NCI-H2171 (cell line): ENCODE data around the gene MYO18A.
"Not testable (repeated sequence)": the region's sequence is repeated elsewhere in the genome, so short reads cannot be mapped to it uniquely, and the experiment has no call there.

Experiments used
- DNase-seq: peaks from one replicate; lab custom pipeline; 2025; lab: John Stamatoyannopoulos, UW

The MYO18A gene

DNA sequence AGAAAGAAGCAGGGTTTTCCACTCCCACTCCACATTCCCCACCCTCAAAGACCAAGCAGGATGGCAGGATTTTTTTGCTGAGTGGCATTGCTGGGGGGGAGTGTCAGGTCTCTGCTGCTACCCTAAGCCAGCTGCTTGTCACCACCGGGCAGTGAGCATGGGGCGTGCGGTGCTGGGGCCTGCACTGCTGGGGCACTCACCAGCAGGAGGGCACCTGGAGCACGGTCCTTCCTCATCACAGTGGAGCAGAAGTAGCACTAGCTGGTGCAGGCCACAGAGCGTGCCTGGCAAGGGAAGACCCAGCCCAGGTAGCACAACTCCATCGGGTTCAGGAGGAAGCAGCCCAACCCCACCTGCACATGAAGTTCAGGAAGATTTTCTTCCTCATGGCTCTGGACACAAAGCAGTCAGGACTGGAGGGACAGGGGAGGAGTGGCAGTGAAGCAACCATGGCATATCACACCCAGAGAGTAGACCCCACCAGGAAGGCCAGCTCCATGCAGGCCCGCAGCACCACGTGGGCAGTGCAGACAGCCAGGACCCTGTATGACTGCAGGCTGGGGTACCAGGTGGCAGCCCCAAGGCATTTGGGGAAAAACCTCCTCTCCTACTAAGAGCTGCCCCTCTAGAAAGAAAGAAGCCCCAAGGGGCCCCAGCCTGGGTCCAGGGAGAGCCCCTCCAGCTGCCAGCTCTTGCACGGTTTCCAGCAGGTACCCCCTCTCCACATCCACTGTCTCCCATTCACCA is 16.7 kb upstream of the MYO18A start:
- no peak for DNase-seq

DNA sequence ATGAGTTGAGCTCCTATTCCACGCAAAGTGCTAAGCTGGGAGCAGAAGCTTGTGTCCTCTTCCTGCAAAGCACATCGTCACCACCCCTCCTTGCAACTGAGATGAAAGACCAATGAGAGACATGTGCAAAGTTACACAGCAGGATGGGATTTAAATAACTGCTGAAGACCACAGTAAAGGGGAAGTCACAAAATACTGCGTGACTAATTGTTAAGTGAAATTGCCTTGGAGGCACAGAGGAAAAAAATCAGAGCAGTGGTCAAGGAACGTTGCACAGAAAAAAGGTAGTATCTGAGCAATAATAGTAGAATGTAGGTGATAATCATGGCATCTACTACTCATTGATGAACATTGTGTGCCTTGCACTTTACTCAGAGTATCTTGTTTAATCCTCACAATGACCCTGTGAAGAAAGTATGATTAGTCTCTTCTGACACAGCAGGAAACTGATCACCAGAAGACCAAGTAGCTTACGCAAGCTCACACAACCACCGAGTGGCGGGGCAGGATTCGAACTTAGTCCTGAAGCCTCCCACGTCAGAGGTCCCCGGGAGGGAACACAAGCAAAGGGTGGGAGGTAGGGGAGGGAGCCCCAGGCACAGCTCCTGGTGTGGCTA is 15.4 kb upstream of the MYO18A start:
- DNase-seq, result no peak

DNA sequence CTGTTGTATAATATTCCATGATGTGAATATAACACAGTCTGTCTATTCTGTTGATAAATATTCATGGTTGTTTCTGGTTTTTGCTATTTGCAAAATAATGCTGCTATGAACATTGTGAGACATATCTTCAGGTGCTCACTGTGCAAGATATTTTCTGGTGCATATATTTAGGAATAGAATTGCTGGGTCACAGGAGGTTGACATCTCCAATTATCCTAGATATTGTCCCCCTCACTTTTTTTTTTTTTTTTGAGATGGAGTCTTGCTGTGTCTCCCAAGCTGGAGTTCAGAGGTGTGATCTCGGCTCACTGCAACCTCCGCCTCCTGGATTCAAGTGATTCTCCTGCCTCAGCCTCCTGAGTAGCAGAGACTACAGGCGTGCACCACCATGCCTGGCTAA is 14.5 kb upstream of the MYO18A start:
- no peak for DNase-seq

DNA sequence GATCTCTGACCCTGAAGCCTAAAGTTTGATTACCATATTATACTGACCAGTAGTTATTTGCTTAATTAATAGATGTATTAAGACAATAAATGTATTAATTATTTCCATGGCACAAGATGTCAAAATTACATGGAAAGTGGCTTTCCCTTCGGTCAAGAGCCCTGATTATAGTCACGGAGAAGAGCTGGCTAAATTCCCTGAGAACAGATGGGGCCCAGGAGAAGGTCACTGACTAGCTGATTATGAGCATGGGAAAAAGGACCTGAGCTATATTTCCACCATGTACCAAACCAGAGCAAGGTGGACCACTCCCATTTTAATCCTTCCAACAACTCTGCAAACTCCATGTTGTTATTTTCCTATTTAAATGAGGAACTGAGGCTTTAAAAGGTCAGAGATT is 12.9 kb upstream of the MYO18A start:
- DNase-seq, result no peak

DNA sequence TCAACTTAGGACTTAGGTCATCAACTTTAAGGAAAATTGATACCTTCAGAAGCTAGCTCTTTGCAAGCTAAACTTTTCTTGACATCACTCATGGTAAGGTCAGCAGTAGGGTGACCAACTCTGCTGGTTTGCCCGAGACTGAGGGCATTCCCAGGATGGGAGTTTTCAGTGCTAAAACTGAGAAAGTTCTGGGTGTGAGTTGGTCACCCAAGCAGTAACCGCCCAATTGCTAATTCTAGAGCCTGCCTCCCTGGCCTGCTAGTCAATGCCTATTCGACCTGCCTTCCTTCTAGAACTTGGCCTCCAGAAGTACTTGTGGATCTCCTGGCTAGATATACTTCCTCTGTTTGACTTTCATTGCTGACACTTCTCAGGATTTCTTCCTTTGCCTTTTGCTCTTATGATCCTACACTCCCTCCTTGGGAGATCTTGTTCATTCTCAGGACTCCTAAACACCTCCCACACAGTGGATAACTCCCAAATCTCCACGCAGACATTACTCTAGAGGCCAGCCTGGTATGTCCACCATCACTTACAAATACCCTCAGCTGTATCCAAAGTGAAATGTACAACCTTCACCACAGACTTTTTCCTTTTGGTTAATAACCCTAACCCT is 10.5 kb upstream of the MYO18A start:
- DNase-seq, result no peak

DNA sequence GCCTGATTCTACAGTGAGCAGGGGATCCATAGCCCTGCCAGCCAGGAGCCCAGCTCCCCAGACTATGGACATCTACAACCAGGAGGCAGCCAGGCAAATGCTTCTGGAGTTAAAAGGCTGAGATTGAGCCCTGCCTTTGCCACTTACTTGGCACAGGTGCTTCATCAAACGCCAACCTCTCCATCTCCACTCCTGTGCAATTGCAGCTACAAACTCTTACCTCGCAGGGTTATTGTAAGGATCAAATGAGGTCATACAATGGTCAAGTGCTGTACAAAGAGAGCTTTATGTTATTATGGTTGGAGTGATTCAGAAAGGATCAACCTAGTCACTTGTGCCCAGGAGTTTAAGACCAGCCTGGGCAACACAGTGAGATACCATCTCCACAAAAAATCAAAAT is 9.8 kb upstream of the MYO18A start:
- DNase-seq, result no peak

DNA sequence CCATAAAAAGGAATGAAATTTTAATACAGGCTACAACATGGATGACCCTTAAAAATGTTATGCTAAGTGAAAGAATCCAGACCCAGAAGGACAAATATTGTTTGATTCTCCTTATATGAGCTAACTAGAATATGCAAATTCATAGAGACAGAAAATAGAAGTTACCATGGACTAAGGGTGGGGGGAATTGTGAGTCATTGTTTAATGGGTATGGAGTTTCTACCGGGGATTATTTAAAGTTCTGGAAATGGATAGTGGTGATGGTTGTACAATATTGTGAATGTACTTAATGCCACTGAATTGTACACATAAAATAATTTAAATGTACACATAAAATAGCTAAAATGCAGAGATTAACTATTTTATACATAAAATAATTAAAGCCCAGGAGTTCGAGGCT is 9.2 kb upstream of the MYO18A start:
- no peak for DNase-seq

DNA sequence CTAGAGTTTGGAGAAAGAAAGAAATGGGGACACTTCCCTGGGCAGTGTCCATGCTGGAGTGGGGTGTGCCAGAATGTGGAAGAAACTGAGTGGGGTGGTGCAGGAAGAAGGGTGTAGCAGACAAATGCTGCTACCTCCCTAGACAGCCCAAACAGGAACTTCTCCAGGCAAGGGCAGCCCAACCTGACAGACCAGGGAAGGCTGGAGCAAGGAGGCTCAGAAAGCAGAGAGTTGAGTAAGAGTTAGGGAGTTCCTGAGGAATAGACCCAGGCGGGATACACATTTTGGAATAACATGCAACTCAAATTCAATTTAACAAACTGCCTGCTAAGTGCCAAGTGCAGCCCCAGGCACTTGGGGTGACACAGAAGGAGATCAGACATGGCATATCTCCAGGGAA is 1.0 kb upstream of the MYO18A start:
- DNase-seq, result no peak

DNA sequence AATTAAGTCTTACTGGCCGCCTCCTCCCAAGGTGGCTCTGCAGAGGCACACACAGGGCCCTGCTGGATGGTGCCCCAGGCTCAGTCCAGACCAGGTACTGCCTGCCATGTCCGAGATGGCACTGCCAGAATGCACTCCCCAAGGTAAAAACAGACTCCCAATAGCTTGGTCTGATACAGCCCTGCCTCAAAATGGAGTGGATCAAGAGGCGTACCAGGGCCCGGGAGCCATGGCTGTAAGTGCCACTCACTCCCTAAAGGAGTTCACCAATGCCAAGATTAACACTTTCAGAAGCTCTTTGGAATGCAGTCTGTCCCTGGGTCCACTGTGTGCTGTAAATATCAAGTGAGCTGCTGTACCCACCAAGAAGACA is 576 bp upstream of the MYO18A start:
- no peak for DNase-seq

DNA sequence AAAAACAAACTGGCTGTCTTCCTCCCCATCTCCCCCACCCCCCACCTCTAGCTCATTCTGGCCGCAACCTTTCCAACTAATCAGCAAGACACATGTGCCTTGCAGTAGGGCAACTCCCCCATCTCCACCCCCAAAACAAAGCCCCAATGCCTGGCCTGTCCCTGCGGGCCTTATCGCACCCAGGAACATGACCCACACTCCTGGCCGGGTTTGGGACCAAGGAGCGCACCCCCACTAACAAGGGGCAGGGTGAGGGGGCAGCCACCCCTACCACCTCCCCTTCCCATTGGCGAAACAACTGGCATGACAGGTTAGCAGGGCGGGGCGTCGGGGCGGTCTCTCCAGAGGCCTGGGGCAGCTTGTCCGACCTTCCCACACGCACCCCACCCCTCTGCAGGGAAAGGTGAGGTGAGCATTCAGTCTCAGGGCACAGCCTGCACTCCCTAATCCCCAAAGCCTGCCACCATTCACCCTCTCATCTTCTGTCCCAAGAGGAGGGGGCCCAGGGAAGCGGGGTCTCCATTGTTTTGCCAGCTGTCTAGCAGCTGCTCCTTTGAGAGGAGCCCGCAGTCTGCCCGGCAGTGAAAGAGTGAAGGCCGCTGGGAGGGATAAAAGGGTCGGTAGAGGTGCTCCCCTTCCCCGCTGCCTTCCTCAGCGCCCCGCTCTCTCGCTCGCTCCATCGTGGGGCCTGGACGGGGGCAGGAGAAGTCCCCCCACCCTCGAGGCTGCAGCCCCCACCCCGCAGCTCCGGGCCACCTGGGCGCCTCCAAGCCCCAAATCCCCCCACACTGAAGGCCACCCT is 765 bp downstream of the MYO18A start:
- DNase-seq, result peak; percentile 62

DNA sequence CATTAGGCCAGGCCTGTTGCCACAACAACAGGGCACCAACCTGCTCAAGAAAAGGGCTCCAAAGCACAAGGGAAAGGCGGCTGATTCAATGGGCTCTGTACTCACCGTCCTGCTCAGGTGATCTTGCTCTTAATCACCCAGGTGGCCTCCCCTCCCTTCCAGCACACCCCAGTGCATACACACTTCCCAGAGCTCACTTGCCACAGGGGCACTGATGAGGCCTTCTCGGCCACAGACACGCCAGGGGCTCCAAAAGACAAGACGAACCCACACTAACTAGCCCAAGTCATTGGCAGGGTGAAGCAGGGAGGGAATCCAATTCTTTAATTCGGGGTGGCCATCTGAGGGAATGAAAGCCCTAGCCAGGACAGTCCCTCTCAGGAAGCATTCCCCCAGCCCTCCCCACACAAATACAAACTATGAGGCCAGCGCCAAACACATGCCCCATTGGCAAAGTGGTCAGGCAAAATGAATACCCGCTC is 1.4 kb downstream of the MYO18A start:
- DNase-seq, result no peak

DNA sequence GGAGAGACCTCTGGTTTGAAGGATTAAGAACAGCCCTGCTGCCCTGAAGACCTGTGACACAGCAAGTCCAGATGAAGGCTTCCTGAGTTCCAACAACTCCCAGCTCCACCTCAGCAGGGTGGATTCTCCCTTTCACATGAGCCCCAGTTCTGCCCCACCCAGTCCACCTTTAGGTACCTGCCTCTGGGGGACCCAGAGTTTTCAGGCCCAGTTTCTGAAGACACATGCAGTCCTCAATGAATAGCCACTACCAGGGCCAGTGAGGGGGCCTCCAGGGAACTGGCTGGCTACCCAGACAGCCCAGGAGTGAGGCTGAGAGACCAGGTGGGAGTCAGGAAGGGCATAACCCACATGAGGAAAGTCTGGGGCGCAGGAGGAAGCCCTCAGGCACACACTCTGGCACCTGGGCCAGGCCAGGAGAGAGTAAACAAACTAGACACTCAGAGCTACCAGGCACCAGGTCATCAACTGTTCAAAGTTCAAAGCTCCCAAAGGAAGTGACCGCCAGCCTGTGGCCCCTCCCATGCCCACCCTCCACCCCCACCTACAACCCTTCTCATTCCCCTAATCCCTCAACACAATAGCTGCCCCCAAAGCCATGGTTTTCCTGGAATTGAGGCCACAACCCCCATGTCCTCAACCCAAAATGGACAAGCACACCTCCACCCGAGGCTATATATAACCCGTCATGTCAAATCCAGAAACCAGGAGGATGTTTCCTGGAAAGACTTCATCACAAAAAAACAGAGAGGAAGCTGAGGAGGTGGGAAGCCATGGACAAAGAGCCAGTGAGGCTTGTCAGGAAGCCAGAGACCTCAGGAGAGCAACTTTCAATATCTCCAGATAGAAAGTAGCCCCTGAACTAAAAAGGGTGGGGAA is 2.1 kb downstream of the MYO18A start:
- no peak for DNase-seq

DNA sequence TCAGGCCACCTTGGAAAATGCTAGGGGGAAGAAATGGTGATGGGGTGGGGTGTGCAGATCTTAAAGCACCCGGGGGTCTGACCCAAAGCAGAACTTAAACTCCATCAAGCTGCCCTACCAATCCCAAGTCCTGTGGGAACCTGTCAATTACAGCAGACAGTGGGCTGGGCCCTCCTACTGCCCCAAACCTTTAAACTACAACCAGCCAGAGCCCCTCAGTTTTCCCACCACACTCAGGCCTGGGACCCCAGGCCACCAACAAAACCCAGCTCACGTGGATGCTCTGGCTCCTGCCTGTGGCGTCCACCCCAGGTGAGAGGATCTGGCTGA is 2.7 kb downstream of the MYO18A start:
- no peak for DNase-seq

DNA sequence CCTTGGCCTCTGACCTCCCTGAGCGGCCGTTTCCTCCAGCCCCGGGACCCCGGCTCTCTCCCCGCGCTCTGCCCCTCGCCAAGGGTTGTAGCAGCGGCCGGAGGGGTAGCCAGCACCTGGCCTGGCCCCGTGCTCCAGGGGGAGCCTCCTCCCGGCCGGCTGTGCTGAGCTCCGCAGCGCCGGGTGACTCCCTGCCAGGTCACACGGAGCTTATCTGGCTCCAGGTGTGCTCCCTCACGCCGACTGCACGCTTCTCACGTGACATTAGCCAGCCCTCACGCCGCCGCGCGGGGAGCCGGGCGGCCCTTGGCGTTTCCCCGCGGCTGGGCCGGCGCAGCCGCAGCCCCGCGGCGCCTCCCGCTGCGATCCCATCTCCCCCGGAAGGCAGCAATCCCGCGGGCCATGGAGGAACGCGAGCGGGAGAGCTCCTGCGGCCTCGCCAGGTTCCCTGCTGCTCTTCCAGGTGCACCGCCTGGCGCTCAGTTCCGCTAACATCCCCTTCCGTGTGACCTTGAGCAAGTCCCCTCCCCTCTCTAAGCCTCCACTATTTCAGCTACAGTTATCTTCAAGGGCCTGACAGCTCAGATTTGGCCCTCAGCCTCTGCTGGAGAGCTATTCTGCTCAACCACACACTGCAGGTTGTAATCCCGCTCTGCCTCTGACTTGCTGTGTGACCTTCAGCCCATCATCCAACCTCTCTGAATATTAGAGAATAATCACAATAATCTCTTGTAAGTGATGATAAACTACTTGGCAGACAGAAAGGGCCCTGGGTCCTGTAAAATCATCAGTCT is 3.4 kb downstream of the MYO18A start:
- peak; percentile 80 for DNase-seq

DNA sequence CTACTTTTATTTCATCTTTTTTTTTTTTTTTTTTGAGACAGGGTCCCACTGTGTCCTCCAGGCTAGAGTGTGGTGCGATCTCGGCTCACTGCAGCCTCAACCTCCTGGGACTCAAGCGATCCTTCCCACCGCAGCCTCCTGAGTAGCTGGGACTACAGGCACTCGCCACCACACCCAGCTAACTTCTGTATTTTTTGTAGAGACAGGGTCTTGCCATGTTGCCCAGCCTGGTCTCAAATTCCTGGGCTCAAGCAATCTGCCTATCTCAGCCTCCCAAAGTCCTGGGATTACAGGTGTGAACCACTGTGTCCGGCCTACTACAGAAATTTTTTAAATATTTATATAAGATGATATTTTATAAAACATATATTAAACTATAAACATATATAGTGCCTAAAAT is 4.8 kb downstream of the MYO18A start:
- no peak for DNase-seq

DNA sequence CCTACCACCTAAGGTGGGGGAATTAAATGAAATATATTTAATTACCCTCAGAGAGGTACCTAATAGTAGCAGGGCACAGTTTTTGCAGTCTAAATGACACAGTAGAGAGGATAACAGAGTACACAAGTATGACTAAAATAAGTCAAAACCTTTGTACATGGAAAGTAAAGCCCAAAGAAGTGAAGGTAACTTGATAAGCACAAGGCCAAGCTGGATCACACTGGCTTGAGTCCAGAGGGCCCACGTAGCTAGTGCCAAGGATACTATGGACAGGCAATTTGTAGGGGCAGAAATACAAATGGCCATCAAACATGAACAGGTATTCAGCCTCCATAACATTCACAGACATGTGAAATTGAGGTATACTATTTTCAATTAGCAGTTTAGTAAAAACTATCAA is 7.6 kb downstream of the MYO18A start:
- DNase-seq, result no peak

DNA sequence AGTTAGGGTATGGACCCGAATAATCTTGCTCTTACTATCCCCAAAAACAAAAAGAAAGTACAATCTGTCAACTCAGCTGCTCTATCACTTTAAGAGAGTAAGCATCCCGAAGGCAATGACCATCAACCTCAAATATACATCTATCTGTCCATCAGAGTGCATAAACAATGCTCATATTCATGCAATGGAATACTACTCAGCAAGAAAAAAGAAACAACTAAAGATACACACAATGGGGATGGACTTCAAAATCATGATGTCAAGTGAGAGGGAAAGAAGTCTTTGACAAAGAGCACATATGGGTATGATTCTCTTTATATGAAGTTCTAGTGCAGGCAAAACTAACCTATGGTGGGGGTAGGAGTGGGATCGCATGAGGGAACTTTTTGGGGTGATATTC is 9.5 kb downstream of the MYO18A start:
- no peak for DNase-seq

DNA sequence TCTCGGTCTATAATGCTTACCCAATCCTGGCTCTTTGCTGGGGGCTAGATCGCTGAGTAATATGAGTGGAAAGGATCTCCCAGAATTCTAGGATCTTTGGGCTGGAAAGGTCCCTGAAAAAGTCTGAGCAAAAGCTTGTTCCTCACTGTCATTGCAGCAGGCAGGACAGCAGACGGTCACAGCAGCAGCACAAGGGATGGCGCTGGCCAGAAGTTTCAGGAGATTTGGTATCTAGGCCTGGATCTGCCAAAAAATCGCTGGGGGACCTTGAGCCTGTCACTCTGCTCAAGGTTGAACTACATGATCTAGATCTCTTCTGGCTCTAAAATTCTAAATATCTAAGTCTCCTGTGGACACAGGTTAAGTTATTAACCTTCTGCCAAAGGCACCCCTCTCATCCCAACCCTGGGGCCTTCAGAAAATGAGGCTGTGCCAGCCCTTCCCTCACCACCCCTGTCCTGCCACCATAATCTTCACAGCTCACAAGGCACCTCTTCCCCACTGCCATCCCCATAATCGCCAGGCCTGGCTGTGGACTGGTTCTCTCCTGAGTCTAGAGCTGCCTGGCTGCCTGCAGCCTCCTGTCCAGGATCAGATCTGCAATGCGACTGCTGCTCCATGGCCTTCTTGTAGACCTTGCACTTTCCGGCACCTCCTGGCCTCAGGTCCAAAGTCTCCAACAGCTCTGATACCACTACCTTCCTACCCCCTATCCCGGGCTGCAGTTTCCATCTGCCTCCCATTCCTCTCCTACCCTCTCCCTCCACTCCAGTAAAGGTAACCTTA is 10.2 kb downstream of the MYO18A start:
- no peak for DNase-seq

DNA sequence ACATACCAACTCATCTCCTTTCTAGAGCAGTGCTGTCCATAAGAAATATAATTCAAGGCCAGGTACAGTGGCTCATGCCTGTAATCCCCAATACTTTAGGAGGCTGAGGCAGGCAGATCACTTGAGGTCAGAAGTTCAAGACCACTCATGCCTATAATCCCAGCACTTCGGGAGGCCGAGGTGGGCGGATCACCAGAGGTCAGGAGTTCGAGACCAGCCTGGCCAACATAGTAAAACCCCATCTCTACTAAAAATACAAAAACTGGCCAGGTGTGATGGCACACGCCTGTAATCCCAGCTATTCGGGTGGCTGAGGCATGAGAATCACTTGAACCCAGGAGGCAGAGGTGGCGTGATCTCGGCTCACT is 11.5 kb downstream of the MYO18A start:
- DNase-seq, result not testable (repeated sequence)

DNA sequence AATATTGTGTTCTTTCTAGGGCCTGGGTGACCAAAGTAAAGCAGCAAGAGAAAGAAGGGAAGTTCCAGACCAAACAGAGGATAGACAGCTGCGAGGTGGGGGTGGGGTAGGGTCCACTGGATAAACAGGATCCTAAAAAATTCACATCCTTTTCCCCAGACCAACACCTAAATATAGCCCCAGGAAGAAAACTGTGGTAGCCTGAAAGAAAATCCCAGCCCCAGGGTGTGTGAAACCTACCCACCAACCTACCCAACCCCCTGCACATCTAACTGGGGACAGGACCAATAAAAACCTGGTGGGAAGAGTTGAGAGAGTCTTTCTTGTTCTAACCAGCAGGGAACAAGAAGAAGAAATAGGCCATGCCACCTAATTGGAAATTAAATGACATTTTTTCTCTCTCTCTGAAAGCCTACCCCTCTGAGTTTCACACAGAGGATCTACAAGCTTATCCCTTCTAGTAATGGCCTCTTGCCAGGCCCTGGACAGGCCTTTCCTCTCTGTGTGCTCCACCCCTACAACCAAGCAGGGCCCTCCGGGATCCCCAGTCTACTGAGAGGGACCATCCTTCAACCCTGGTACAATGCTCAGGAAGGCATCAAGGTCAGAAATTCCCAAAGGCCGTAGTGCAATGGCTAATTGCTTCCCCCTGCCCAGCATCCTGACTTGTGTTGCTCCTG is 12.0 kb downstream of the MYO18A start:
- no peak for DNase-seq
